NCI-H526 (cell line): Measurements from ENCODE around the gene SEMA6D.
"Not testable (repeated sequence)": the region's sequence is repeated elsewhere in the genome, so short reads cannot be mapped to it uniquely, and the experiment has no call there.

Source experiments
- DNase-seq, 2 experiments: peaks; one replicate each; lab custom pipeline; 2025; lab: John Stamatoyannopoulos, UW

SEMA6D gene

DNA sequence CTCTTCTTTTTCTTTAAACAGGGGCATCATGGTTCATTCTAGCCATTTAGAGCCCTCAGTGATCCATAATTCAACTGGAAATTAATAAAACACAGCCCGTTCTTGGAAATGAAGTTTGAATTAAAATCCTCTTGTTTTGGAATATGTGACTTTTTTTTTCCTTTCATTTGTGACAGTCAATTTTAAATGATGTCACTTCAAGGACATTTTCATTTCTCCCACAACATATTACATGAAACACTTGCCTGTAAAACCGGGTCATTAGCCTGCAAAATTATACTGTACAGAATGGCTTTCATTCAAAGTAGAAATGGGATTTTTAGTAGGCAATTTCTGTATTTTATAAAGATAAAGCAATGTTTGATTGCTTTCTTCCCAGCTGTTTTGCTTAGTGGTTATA is 789 bp upstream of the SEMA6D start:
- DNase-seq: no peak

DNA sequence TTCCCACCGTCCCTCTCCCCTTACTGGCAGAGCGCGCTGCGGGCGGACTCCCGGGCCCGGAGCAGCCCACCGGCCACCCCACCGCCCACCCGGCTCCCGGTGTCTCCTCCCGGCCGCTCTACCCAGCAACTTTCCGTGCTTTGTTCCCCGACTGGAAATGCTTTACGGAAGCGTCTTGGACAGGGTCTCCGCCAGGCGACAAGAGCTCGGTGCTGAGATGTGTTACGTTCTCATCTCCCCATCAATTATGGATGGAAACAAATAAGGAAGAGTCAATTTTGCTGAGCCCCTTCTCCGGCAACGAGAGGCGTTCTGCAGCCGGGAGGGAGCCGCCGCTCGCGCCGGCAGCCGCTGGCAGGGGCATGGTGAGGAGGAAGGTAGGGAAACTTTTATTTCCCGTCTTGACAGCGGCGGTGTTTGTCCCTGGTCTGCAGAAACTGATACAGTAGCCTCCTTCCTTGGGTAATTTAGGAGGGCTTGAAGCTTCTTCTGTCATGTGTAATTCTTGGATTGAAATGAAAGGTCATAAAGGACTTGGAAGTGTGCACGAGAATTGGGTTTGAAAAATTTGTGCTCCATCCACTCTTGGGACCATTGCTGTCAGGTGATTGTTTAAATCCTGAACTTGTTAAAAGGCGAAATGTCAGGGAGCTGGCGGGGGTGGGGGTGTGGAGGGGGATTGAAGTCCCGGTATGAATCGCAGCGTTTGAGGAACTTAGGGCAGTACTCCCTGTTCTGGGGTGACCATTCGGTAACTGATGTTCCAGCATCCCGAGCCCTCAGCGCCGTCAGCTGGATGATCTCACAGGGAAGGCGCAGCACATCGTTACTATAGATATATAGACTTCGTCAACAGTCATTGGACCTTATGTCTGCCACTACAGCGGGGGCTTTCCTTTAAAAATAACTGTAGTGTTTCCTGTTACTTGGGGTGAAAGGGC is 1.5 kb downstream of the SEMA6D start:
- no peak for DNase-seq

DNA sequence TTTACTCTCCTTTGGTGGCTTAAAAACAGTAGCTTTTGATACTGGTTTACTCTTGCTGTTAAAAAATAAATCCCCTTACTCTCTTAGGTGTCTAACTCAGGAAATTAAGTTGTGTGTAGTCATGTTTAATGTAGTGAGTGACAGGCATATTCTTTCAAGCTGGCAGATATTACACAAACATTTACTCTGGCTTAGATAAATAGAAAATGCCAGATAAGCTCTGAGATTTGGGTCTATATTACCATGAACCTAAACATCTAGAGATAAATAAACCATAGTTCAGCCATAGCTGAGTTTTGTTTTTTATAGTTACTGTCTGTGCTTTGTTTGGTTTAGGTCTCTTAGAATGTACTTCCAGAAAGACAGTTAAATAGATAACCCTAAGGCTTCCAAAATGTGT is 2.4 kb downstream of the SEMA6D start:
- no peak for DNase-seq

DNA sequence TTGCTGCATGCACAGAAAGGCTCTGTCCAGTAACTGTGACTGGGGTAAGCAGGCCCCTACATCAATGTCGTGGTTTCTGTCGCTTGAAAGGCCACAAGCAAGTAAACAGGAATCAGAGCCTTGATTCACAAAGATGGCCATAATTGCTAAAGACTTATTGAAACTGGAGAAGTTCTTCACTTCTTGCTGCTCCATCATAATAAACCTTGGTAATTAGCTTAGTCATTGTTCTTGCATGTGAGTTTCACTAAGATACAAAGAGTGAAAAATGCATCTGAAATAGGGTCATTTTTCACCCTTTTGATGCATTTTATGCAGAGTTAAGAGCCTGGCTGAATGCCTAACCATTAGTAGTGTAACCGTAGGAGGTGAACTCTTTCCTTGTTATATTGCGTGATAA is 3.2 kb downstream of the SEMA6D start:
- DNase-seq: no peak

DNA sequence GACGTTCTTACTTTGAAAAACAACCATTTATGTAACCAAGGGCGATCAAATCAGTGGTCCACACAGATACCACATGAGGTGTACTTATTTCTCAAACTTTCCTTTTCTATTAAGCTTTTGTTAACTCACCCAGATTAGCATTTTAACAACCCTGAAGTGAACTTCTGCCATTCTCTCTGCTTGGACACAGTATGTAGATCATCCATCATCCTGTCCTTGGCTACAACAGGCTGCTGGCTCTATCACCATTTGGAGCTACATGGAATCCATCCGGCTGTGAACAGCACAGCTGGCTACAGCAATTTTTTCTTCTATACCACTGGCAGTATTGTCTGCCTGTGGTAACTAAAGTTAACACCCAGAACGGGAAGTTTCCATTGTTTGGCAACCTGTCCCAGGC is 4.4 kb downstream of the SEMA6D start:
- DNase-seq: no peak

DNA sequence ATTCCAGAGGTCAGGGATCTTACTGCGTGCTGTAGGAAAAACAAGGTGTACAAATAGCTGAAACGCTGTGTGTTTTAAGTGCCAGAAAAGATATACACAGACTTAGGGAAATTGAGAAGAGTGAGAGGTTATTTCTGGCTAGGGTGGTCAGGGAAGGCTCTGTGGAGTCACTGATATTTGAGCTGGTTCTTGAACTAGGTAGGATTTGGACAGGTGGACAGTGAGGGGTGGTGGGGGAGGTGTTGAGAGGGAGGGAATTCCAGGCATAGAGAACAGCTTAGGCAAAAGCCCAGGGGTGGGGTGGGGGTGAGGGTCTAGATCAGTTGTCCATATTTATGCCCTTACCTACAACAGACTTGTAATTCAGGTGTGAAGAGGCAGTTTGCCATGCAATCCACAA is 7.0 kb downstream of the SEMA6D start:
- no peak for DNase-seq

DNA sequence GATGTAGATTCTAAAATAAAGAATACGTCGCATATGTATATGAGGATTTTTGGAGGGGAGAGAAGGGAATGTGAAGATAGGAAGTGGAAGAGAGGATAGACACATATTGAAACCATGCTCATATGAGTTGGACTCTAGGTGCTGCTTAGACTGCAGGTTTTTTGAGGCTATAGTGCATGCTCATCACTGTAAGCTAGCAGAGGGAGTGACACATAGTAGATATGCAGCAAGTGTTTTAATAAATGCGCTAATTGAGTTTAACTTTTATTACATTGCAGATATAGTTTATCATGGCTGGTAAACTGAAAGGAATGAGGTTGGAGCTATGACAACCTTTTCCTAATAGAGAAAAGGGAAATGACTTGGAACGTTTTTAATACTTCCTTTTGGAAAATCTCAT is 7.7 kb downstream of the SEMA6D start:
- no peak for DNase-seq

DNA sequence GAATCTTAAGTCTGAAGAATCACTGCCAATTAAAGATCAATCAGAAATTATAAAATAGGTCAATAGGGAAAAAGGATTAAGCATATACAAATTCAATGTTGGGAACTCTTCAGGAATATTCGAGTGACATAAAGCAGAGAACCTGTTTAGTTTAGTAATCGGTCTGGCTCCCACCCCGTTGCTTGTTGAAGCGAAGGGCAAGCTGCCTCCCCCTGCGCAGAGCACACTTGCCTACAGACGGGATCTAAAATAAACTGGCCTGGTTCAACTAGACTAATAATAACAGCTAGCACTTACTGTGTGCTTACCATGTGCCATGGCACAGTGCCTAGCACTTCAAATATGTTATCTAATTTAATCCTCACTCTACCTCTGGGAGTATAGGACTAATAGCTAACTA is 8.6 kb downstream of the SEMA6D start:
- DNase-seq: no peak

DNA sequence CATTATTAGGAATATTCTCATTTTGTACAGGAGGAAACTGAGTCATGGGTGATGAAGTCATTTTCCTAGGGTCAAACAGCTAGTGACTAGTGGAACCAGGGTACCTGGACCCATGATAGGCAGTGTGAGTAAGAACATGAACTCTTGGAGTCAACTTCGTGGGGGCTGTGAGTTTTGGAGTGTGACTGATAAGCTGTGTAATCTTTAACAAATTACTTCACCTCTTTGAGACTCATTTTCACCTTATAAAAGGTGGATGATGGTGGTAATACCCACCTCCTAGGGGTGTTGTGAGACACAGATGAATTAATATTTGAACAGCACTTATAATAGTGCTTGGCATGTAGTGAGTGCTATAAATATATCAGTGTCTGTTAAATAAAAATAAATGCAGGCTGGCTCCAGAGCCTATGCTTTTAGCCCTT is 9.1 kb downstream of the SEMA6D start:
- DNase-seq: no peak

DNA sequence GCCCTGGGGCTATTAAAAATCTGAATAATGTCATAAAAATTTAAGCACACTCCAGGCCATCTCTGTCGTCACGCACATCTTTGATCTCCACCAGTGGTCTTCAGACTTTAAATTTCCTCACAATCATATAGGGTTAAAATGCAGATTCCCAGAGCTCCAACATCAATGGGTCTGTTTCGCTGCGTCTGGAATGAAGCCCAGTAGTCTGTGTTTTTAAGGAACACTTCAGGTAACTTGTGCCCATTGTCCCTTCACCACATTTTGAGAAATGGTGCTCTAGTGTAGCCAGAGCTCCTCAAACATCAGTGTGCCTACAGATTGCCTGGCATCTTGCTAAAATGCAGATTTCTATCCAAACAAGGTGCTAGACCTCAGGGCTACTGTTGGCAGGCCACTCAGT is 9.8 kb downstream of the SEMA6D start:
- no peak for DNase-seq

DNA sequence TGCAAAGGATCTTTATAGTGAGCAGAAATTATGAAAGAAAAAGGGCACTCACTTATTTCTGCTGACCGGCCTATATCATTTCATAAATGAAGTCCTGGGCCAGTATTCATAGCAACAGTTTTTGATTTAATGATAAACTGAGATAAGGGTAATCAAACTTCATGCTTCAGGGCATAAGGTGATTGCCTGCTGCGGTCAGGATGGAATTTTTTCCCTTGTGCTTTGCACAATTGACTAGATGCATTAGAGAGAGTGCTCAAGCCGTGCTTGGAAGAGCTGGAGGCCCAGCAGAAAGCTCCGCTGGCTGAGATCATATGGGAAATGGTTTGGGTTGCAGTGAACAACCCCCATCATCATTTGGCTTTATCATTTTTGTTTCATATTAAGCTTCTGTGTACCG is 10.4 kb downstream of the SEMA6D start:
- DNase-seq: no peak

DNA sequence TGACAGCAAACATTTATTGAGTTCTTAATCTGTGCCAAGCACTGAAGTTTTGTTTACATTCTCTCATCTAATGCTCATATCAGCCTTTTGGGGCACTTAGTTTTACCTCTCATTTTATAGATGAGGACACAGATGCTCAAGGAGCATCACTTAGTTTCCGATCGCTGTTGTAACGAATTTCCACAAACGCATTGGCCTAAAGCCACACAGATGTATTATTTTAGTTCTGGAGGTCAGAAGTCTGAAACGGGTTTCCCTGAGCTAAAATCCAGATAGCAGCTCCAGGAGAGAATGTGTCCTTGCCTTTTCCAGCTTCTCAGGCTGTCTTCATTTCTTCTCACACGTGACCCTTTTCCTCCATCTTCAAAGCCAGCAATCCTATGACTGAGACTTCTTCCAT is 11.1 kb downstream of the SEMA6D start:
- DNase-seq: no peak

DNA sequence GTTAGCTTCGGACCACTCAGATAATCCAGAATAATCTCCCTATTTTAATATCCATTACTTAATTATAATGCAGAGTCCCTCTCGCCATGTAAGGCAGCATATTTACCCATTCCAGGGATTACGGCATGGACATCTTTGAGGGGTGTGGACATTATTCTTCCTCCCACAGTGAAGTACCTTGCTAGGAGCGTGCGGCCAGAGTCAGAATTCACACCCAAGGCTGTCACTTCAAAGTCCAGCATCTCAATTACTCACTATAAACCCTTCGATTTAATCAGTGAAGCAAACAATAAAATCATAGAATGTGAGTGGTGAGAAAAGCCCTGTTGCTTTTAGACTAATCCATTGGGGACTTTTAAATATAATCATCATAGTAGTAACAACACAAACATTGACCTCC is 11.6 kb downstream of the SEMA6D start:
- DNase-seq: no peak

DNA sequence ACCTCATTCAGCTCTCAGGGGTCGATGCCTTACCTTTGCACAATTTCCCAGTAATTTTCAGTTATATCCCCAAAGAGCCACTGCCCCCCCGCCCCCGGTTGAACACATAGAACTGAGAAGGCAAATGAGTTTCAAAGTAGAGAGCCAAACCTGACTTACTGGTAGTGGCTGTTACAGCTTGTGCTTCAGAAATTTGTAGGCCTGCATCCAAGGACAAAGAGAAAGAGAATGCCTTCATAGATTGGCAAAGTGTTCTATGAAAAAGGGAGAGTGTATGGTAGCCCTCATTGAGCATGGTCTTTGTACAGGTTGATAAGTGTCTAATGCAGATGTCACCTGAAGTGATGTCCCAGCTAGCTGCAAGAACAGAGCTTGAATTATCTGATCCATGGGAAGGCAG is 13.9 kb downstream of the SEMA6D start:
- no peak for DNase-seq

DNA sequence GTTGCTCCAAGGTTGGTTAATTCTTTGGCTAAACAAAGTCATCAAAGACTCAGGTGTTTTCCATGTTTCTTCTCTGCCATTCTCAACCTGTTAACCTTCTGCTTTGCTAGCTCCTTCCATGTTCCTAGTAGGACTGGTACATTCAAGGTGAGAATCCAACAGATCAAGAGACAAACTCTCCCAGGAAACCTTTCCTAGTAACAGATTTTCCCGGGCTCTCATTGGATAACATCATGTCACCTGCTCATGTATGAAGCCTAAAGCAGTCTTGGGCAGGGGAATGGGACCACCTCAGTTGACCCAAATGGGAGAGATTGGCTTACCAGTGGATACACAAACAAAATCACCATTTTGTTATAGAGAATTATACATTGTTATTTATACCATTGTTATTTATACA is 14.9 kb downstream of the SEMA6D start:
- no peak for DNase-seq

DNA sequence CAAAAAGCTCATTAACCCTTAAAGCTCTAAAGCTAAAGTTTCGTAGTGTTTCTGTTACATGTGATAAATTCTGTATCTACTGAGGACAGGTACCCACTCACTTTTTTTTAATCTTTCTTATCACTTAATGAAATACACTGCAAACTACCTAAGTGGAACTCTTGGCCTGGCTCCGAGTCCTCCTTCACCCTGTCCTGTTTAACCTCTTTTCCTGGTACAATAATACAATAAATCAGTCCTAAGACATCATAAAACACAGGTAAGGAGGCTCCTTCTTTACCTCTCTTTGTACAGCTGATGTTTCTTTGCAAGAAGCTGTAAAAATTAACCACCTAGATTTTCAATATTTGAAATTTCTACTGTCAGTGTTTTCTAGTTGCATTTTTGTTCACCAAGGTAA is 15.8 kb downstream of the SEMA6D start:
- DNase-seq: no peak

DNA sequence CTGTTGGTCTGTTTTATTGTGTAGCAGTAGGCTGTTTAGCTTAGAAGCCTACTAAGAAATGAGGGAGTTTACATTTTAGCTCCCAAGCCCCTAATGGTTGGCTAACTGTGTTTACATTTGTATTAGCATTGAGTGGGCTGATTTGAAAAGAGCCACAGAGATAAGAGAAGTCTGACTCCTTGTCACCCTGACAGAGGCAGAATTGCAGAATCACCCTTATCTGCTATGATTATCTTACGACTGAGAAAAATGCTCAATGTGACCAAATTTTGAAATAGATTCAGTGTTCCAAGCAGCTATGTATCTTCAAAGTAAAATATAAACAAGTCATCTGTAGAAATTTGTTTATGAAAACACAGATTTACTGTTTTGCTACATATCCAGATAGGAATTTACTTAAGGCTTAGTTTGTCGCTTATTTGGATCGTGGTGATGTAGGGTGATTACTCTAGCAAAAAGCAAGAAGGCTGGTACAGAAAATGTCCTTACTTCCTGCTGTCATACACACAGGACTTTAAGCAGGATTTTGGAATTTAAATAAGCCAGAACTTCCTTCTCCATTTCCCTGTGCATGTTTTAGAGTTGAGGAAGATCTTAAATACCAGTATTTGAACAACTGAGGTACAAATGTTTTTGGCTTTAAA is 19.0 kb downstream of the SEMA6D start:
- no peak for DNase-seq

DNA sequence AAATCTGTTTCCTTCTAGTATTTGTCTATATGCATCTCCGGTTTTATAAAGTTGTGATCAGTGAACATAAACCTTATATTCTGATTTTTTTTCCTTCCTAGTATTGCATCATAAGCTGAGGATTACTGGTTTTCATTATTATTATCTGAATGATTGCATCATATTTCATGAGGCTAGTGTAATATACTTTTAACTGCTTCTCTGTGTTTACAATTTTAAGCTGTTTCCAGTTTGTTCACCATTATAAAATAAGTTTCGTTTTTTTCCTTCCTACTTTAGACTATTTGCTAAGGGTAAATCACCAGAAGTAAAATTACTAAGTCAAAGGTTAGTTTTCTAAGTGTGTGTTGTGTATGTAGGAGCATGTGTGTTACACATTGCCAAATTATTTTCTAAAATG is 20.2 kb downstream of the SEMA6D start:
- no peak for DNase-seq

DNA sequence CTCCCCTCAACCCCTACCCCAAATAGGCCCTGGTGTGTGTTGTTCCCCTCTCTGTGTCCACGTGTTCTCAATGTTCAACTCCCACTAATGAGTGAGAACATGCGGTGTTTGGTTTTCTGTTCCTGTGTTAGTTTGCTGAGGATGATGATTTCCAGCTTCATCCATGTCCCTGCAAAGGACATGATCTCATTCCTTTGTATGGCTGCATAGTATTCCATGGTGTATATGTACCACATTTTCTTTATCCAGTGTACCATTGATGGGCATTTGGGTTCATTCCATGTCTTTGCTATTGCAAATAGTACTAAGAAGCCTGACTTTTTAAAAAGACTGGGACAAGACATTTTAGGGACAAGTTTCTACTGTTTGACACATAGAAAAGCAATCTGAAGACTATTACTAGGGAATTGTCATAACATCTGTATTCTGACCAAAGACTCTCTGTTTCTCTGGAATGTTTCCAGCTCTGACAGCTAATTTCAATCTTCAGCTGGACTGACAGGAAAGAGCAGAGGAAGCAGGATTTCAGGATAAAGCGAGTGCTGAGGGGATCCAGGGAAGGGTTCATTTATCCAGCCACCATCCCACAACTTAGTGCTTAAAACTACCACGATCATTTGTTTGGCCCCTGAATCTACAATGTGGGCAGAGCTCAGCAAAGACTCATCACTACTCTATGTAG is 21.0 kb downstream of the SEMA6D start:
- not testable (repeated sequence) for DNase-seq

DNA sequence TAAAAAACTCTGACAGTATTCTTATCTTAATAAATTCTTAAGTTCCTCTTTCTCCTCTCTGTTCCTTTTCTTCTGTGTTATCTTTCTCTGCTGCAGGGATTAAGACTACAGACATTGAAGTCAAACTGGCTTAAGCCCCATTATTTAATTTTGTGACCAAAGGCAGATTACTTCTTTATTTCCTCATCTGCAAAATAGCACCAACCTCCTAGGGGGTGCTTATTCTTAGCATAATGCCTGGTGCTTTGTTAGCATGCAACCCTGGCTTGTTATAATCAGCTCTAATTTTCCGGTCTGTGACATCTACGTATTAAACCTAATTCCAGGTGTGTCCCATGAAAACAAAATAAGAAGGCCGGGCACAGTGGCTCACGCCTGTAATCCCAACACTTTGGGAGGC is 23.8 kb downstream of the SEMA6D start:
- no peak for DNase-seq

DNA sequence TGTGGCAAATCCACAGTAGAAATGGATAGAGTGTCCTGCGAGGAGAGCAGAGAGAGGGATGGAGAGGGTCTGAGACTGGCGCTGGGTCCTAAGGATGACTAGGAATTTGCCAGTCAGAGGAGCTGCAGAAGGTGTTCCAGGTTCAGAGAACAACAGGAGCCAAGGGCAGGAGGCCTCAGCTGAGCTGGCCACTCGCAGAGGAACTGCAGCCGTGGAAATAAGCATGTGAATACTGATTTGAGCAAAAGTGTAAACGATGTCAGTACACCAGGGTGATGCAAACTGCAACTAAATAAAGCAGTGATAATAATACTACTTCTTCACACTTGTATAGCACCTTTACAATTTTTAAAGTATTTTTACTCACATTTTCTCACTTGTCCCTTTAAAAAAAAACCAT is 24.6 kb downstream of the SEMA6D start:
- no peak for DNase-seq

DNA sequence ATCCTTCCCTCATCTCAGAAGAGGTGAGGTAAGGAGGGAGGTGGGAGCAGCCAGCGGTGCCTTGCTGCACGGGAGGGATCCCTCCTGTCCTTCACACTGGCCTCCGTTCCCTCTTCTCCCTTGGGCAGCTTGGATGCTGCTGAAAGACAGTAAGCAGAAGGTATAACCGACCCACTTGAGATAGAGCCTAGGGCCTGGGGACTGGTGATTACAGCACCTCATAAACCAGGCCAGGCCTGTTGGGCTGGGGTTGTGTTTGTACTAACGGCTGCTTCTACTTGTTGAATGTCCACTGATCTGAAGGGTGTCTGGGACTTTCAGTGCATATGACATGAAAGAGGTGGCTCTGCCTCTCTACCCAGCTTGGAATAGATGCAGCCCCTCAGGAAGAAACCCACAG is 25.0 kb downstream of the SEMA6D start:
- DNase-seq: no peak

DNA sequence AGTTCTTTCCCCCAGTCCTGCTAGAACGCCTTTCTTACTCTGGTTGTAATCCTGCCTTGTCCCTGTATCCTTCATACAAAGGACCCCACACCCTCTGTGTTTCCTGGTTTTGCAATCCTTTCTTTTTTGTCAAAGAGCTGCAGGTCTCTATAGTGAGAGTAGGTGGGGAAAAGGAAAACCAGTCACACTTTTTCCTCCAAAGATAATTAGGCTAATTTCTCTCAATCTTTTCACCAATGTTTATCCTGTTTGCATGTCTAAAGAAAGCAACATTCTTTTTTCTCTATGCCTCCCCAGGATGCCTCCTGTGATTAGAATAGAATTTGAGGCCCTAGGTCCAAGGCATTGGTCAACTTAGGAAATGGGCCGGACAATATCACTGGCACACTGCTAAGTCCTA is 25.4 kb downstream of the SEMA6D start:
- DNase-seq: no peak
